GM19438 (cell line): Measurements from ENCODE around the gene MGAT4A.

Experiments used
- ATAC-seq: cut with Tn5 transposase; IDR thresholded peaks from one replicate; pipeline ENCODE4 v1.9.1; 2021; ENCODE audit warnings: low read depth; ENCODE audit not compliant: unreplicated experiment

MGAT4A gene

GRCh38 chr2:98704499-98705332, 26.2 kb downstream of the MGAT4A start:
- no peak for ATAC-seq

GRCh38 chr2:98703738-98704137, 27.2 kb downstream of the MGAT4A start:
- ATAC-seq: no peak

- no peak for ATAC-seq
These were observed 27.9 kb downstream of the MGAT4A start for GRCh38 chr2:98702858-98703620.

- ATAC-seq: no peak
These were observed 28.7 kb downstream of the MGAT4A start for GRCh38 chr2:98702127-98702802.

GRCh38 chr2:98701230-98701629, 29.7 kb downstream of the MGAT4A start:
- no peak for ATAC-seq

GRCh38 chr2:98698896-98699295, 32.0 kb downstream of the MGAT4A start:
- ATAC-seq: no peak

- ATAC-seq: no peak
These were observed 33.1 kb downstream of the MGAT4A start for GRCh38 chr2:98697651-98698337.

- ATAC-seq: no peak
These were observed 34.7 kb downstream of the MGAT4A start for GRCh38 chr2:98696200-98696599.

- ATAC-seq: no peak
These were observed 35.7 kb downstream of the MGAT4A start for GRCh38 chr2:98695255-98695654.

GRCh38 chr2:98693477-98693876, 37.5 kb downstream of the MGAT4A start:
- ATAC-seq: no peak

- ATAC-seq: no peak
These were observed 38.6 kb downstream of the MGAT4A start for GRCh38 chr2:98692090-98693054.

GRCh38 chr2:98691303-98691702, 39.6 kb downstream of the MGAT4A start:
- ATAC-seq: no peak

- no peak for ATAC-seq
These were observed 44.7 kb downstream of the MGAT4A start for GRCh38 chr2:98685930-98686887.

GRCh38 chr2:98683728-98684127, 47.2 kb downstream of the MGAT4A start:
- ATAC-seq: no peak

GRCh38 chr2:98676742-98677141, 54.2 kb downstream of the MGAT4A start:
- ATAC-seq: no peak

GRCh38 chr2:98674233-98674964, 56.5 kb downstream of the MGAT4A start:
- no peak for ATAC-seq

- no peak for ATAC-seq
These were observed 61.3 kb downstream of the MGAT4A start for GRCh38 chr2:98669675-98670074.

- no peak for ATAC-seq
These were observed 65.3 kb downstream of the MGAT4A start for GRCh38 chr2:98665677-98666076.
